Measurements from ENCODE around the gene HIPK3. TPM values are rescaled to one million over a fixed set of nuclear protein-coding genes. Genes with fewer than 3 reads are reported as not detected.
A peak's percentile ranks its signal among the peaks of the same experiment; 100 is the strongest.

Gene HIPK3
- total RNA-seq, 6 donors from 2014 or later, result 63.9 to 149 (median 133) TPM

DNA sequence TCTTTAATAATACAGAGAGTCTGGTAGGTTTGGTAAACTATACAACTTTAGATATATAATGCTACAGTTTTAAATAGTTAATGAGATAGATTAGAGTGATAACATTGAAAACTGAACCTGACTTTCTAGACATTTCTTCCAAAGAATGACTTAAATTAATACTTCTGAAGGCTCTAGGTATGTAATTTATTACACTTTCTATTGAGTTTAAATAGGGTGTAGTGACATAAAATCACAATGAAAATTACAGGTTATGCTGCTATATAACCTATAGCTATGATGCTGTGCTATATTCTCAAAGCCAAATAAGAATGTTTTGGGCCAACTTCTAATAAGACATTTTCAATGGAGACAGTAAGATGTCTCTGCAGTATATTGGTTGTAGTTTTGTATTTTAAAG is 7.7 kb downstream of the HIPK3 start:
- DNase-seq, result no peak
- Histone ChIP-seq H3K9me3 (no peaks in the 10 kb centered on the region), H3K4me1 (peaks cover 54 to 70% (median 60%) of the 10 kb centered on the region in 4 donors), H3K4me3 (no peak overlapping the region), H3K36me3 (no peaks in the 10 kb centered on the region), H3K27me3 (no peaks in the 10 kb centered on the region), H3K27ac (no peak overlapping the region)
- TF ChIP-seq EP300 (IDR thresholded peaks at IDR 0.05) (no peak), POLR2A (IDR thresholded peaks at IDR 0.05) (no peak), POLR2AphosphoS5 (IDR thresholded peaks at IDR 0.05) (no peak)
- TF ChIP-seq, protein P1, sequence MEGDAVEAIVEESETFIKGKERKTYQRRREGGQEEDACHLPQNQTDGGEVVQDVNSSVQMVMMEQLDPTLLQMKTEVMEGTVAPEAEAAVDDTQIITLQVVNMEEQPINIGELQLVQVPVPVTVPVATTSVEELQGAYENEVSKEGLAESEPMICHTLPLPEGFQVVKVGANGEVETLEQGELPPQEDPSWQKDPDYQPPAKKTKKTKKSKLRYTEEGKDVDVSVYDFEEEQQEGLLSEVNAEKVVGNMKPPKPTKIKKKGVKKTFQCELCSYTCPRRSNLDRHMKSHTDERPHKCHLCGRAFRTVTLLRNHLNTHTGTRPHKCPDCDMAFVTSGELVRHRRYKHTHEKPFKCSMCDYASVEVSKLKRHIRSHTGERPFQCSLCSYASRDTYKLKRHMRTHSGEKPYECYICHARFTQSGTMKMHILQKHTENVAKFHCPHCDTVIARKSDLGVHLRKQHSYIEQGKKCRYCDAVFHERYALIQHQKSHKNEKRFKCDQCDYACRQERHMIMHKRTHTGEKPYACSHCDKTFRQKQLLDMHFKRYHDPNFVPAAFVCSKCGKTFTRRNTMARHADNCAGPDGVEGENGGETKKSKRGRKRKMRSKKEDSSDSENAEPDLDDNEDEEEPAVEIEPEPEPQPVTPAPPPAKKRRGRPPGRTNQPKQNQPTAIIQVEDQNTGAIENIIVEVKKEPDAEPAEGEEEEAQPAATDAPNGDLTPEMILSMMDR (IDR thresholded peaks at IDR 0.05), result no peak
- no peak for ATAC-seq (ENCODE audit: low FRiP score in 2 of 2)

DNA sequence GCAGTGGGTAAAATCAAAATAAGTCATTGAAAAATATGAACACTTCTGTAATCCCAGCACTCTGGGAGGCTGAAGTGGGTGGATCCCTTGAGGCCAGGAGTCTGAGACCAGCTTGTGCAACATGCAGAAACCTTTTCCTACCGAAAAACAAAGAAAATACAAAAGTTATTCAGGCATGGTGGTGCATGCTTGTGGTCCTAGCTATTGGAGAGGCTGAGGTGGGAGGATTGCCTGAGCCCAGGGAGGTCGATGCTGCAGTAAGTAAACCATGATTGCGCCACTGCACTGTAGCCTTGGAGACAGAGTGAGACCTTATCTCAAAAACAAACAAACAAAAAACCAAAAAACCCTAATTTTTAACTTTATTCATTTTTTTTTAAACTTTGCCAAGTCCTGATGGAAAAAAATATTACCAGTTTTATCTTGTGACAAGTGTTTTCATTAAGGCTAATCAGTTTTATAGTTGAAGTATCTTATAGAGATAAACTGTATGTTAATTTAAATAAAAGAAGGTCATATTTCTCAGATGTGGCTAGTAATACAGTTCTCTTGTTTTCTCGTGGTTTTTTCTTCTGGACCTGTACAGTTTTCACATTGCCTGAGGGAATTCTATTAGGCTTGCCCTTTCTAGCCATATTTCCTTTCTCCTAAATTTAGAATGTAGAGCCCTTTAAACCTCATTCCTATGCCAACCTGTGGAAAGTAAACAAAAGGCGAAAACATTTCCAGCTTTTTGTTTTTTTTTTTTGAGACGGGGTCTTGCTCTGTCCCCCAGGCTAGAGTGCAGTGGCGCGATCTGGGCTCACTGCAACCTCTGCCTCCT is 9.4 kb downstream of the HIPK3 start:
- peak in 1 of 2 donors; percentile 89 for ATAC-seq (ENCODE audit: low FRiP score in 2 of 2)
- DNase-seq, result no peak
- no peaks in the 10 kb centered on the region for H3K36me3 ChIP-seq
- no peak overlapping the region for H3K27ac ChIP-seq
- H3K9me3 ChIP-seq, result no peaks in the 10 kb centered on the region
- WGBS, 2 donors, result 60 to 62% methylated on average over 8 of the region's 8 CpGs
- no peak overlapping the region for H3K4me3 ChIP-seq
- H3K4me1 ChIP-seq, result peaks cover 45 to 60% (median 54%) of the 10 kb centered on the region in 4 donors
- H3K27me3 ChIP-seq, result no peaks in the 10 kb centered on the region
- TF ChIP-seq EP300 (IDR thresholded peaks at IDR 0.05), result no peak
- TF ChIP-seq POLR2AphosphoS5 (IDR thresholded peaks at IDR 0.05), result no peak
- TF ChIP-seq, protein P1 (IDR thresholded peaks at IDR 0.05), result no peak
- no peak for TF ChIP-seq POLR2A (IDR thresholded peaks at IDR 0.05)

DNA sequence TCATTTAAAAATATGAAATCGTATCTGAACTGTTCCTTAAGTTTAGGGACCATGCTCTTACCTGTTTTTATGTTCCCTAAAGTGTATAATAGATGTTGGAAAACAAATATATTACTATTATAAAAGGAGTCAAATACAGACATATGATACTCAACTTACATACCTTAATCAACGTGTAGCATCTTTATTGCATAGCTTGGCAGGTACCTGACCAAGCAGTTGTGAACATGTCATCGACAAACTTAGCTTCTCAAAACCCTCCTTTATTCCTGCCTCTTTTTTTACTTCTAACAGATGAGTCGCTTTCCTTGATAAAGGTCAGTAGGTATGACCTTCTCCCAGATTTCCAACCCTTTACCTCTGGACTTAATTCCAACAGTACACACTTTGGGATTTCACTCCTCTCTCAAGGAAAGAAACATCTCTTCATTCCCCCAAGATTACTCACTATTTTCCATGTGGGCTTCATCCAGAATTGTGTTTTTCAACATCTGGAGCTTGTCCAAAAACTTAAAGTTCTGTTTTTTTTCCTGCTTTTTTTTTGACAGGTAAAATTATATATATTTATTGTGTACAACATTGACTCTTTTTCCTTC is 11.9 kb downstream of the HIPK3 start:
- ATAC-seq (ENCODE audit: low FRiP score in 2 of 2) (no peak), DNase-seq (no peak)
- peaks cover 31 to 48% (median 39%) of the 10 kb centered on the region in 4 donors for H3K4me1 ChIP-seq
- no peaks in the 10 kb centered on the region for H3K27me3 ChIP-seq
- TF ChIP-seq POLR2AphosphoS5 (IDR thresholded peaks at IDR 0.05) (no peak), EP300 (IDR thresholded peaks at IDR 0.05) (no peak), POLR2A (IDR thresholded peaks at IDR 0.05) (no peak)
- TF ChIP-seq, protein P1 (IDR thresholded peaks at IDR 0.05), result no peak
- no peak overlapping the region for H3K4me3 ChIP-seq
- 82 to 86% methylated on average over 4 of the region's 4 CpGs for WGBS, 2 donors
- H3K9me3 ChIP-seq, result no peaks in the 10 kb centered on the region
- no peak overlapping the region for H3K27ac ChIP-seq
- H3K36me3 ChIP-seq, result no peaks in the 10 kb centered on the region

DNA sequence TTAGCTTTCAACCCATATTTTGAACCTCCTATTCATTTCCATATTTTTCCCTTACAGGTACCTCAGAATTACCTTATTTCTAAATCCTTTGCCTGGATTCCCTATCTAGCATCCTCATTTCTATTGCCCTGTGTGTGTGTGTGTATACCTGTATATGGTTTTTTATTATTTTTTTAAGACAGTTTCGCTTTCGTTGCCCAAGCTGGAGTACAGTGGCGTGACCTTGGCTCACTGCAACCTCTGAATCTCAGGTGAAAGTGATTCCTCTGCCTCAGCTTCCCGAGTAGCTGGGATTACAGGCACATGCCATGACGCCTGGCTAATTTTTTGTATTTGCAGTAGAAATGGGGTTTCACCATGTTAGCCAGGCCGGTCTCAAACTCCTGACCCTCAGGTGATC is 12.6 kb downstream of the HIPK3 start:
- Histone ChIP-seq H3K4me3 (no peak overlapping the region), H3K4me1 (peaks cover 29 to 47% (median 36%) of the 10 kb centered on the region in 4 donors), H3K27me3 (no peaks in the 10 kb centered on the region), H3K36me3 (no peaks in the 10 kb centered on the region), H3K9me3 (no peaks in the 10 kb centered on the region), H3K27ac (no peak overlapping the region)
- ATAC-seq (ENCODE audit: low FRiP score in 2 of 2) (no peak), DNase-seq (no peak)
- 92 to 93% methylated on average over 6 of the region's 6 CpGs for WGBS, 2 donors
- no peak for TF ChIP-seq POLR2AphosphoS5 (IDR thresholded peaks at IDR 0.05)
- no peak for TF ChIP-seq EP300 (IDR thresholded peaks at IDR 0.05)
- TF ChIP-seq, protein P1 (IDR thresholded peaks at IDR 0.05), result no peak
- no peak for TF ChIP-seq POLR2A (IDR thresholded peaks at IDR 0.05)
